GM12874 (cell line): Measurements from ENCODE around the gene LUZP4.

Experiments used
- CTCF ChIP-seq: IDR thresholded peaks from 2 replicates; pipeline ENCODE4 v1.5.1; 2011; ENCODE audit warnings: low read depth, mild to moderate bottlenecking, control low read depth, low read length, moderate library complexity; ENCODE audit not compliant: insufficient read depth

LUZP4 gene

GRCh38 chrX:115289465-115289864 is at the start of gene LUZP4:
Gene LUZP4 (plus strand): TSS chrX:115289715. CDS start chrX:115289760, 45 bp downstream.
- TF ChIP-seq CTCF: no peak

- no peak for TF ChIP-seq CTCF
These were observed 37.9 kb upstream of the LUZP4 start for GRCh38 chrX:115251458-115252233.

DNA sequence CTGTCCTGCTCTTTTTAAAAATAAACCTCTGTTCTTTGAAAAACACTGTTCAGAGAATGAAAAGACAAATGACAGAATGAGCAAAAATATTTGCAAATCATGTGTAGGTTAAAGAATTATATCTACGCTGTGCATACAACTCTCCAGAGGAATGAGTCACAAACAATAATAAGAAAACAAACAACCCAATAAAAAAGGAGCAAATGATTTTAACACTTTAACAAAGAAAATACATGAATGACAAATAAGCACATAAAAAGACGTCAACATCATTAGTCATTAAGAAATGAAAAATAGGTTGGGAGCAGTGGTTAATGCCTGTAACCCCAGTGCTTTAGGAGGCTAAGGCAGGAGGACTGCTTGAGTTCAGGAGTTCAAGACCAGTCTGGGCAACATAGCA is 34.5 kb upstream of the LUZP4 start:
- no peak for TF ChIP-seq CTCF

- no peak for TF ChIP-seq CTCF
These were observed 31.8 kb upstream of the LUZP4 start for GRCh38 chrX:115257711-115258110.

- TF ChIP-seq CTCF: no peak
These were observed 30.2 kb upstream of the LUZP4 start for GRCh38 chrX:115259238-115259875.

GRCh38 chrX:115260330-115260729 is 29.2 kb upstream of the LUZP4 start:
- no peak for TF ChIP-seq CTCF

- TF ChIP-seq CTCF: no peak
These were observed 28.4 kb upstream of the LUZP4 start for GRCh38 chrX:115261148-115261547.
